Adrenal gland (tissue), 5 donors: ENCODE measurements around the gene RTN4IP1.

Experiments
- CTCF ChIP-seq, 6 experiments: fragments of 450-650 bp in 4 of 6; fragments of 200-600 bp in 2 of 6; sonication (generic) in 1 of 6; IDR thresholded peaks; 1 replicate in 5 of 6; 2 replicates in 1 of 6; pipeline versions ENCODE4 v1.5.1 to v1.8.0; 2016 to 2021; ENCODE audit warnings: antibody characterized with exemption in 6 of 6, mild to moderate bottlenecking in 2 of 6, moderate library complexity in 1 of 6
- POLR2A ChIP-seq, 2 donors: fragments of 450-650 bp; IDR thresholded peaks; one replicate each; pipeline ENCODE4 v1.6.1; 2017; ENCODE audit warnings: antibody characterized with exemption in 2 of 2, mild to moderate bottlenecking in 2 of 2, moderate library complexity in 1 of 2
- donor health status: DM: no; HTN: no; CAD: no.

DNA sequence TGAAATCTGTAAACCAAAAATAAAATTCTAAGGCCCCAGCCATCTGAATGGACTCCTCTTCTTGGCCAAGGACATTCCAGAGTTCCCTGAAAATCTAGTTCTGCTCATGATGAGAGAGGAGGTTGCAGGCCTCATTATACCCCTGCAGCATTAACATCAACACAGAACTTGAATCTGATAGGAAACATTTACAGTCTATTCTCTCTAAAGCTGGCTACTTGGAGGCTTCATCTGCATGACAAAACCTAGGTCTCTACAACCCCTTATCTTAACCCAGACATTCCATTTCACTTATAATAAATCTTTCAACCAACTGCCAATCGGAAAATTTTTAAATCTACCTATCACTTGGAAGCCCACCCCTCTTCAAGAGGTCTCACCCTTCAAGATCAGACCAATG, 15.7 kb downstream of the RTN4IP1 start:
- TF ChIP-seq POLR2A (IDR thresholded peaks at IDR 0.05) (no peak), CTCF (IDR thresholded peaks at IDR 0.05) (no peak)
